Fibroblast of peridontal ligament (primary cell): ENCODE data around the gene SND1.
A peak's percentile ranks its signal among the peaks of the same experiment; 100 is the strongest.

Experiments
- DNase-seq: peaks from one replicate; pipeline ENCODE4 v3.0.0-alpha.2; 2010; ENCODE audit errors: extremely low read depth

The SND1 gene

DNA sequence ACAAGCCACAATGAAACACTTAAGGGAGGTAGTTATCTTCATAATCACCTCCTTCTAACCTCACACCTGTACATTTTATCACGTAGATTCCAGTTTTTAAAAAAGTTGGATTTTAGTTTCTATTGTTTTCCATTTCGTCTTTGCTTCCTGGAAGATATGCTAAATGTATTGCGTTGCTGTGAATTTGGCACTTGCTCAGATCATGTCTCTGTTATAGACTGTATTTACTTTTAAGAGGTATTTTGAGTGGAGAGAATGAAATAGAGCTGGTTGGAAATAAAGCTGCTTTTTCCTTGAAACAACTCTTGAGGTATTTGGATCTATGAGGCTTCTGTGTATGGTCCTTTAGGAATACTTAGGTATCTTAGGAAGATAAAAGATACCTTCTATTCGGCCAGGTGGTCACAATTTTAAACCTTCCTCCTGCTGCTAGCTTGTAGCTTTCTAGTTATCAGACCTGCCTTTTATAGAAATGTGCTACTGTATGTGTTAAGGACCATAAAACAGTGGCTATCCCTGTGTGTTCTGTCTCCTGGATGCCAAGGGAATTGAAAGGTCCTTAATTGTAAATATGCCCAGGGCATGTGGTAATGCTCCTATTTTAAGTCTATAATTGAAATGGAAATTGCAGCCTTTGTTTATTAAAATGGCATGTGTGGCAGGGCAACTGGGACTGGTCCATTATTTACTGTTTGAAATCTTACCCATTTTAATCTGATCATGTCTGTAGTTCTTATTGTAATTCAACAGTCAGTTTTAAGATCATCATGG, 147.7 kb downstream of the SND1 start:
- DNase-seq = no peak

- no peak for DNase-seq
Observed at GRCh38 chr7:127802845-127803244, 150.9 kb downstream of the SND1 start.

DNA sequence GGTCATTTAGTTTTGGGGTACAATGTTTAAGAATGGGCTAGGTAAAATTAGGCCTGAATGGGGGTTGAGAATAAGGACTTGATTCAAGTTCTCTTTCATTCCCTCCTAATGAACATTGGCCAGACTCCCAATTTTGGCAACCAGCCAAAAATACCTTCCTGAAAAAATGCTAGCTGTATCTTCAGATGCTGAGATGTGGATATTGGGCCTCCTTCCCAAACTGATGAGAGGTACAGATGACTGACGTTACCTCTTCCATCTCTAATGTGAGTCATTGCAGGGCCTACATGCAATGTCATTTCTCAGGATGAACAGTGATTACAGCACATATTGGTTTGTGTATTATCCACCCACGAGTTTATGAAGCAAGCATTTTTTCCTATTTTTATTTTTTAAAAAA, 151.6 kb downstream of the SND1 start:
- no peak for DNase-seq

DNA sequence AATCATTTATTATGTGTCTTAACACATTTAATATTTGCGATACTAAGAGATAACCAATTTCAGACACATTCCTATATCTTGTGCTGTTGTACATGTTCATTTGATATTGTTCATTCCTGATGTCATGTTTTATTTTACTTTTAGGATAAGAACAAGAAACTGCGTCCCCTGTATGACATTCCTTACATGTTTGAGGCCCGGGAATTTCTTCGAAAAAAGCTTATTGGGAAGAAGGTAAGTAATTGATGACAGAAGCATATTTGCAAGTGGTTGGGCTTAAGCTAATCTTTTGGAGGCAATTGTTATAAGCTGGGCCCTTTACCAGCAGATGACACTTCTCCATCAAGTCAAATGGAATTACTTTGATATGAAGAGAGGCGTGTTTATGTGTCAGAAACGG, 155.3 kb downstream of the SND1 start:
- no peak for DNase-seq

GRCh38 chr7:127807829-127808228, 155.8 kb downstream of the SND1 start:
- no peak for DNase-seq

DNA sequence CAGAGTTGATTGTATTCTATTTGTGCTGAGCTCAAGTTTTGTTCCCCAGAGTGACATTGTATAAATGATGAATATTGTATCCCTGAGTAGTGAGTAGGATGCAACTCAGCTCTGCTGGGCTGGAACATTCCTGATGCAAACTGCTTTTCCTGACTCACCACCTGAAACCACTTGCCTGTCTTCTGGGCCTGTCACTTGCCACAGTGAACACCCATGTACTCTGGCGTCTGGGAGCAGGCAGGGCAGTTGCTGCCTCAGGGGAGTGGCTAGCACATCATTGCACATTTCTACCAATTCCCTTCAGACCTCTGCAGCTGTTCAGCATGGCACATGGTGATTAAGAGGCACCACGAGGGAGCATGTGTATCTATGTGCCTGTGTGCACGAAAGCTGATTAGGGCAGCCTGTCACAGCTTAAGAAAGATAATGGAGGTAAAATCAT, 157.3 kb downstream of the SND1 start:
- DNase-seq = no peak

- DNase-seq = no peak
Observed at GRCh38 chr7:127810113-127810512, 158.1 kb downstream of the SND1 start.

- peak; percentile 33 for DNase-seq
Observed at GRCh38 chr7:127810696-127811660, 159.0 kb downstream of the SND1 start.

- DNase-seq = no peak
Observed at GRCh38 chr7:127812540-127812939, 160.5 kb downstream of the SND1 start.

- no peak for DNase-seq
Observed at GRCh38 chr7:127813991-127814541, 162.1 kb downstream of the SND1 start.

GRCh38 chr7:127815631-127816145, 163.7 kb downstream of the SND1 start:
- DNase-seq = no peak

GRCh38 chr7:127816354-127817190, 164.6 kb downstream of the SND1 start:
- no peak for DNase-seq

- no peak for DNase-seq
Observed at GRCh38 chr7:127817466-127817865, 165.5 kb downstream of the SND1 start.

GRCh38 chr7:127818306-127818705, 166.3 kb downstream of the SND1 start:
- no peak for DNase-seq

DNA sequence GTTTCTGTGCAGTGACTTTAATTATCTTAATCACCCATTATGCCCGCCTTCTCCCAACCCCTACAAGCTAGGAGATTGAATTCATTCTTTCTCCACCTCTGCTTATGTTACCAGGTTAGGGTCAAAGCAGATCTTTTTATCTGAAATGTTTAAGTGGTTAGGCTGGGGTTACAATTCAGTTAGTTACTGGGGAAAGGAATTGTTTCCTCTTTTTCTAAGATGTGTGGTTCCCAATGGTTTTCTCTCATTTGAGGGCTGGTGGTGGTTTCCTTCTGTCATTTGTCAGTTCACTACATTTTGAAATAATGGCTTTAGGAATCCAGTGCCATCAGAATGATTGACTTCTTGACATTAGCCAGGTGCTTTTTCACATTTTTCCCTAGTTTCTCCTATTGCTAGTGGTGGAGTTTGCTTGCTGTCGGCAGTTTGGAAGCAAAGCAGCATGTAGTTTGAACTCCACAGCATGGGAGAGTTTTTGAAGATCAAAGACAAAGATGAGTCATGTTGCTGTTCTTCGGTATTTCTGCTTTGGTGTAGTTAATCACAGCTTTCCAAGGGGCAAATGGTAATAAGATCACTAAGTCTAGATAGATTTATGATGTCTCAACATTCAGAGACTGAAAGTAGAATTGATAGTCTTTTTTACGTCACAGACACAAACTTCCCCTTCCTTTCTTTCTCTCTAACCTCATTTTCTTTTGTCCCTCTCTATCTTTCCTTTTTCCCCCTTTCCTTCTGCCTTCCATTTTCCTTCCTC, 168.2 kb downstream of the SND1 start:
- peak; percentile 77 for DNase-seq

DNA sequence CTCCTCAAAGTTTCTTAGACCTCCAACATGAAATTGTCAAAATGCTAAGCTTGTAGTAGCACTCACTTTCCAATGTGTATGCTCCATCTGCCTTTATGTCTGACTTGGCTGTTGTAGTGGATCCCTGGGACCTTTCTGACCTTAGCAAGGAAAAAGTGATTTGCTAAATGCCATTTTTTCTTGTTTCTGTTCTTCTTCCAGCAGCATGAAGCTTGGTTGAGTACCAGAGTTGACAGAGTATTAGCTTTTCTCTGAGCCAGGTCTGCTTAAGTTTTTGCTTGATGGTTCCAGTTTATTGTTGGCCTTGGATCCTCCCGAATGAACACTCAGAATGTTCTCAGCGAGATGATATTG, 168.7 kb downstream of the SND1 start:
- no peak for DNase-seq

DNA sequence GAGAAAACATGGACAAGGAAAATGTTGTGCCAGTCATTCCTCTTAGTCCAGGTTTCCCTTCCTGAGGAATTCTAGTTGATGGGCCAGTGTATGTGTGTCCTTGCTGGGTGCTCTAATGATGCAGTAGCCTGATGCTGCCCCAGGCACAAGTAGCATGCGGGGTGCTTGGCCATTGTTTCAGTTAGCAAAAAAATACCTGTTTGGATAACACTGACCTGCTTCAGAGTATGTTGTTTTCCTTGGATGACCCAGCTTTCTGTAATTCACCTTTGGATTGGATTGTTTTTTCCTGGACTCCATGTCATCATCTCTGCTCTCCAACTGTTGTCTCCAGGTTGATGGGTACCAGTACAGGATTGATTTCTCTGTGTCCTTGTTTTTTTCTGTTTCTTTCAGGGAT, 169.2 kb downstream of the SND1 start:
- no peak for DNase-seq

GRCh38 chr7:127822822-127823508, 171.0 kb downstream of the SND1 start:
- DNase-seq = no peak

GRCh38 chr7:127824682-127825081, 172.7 kb downstream of the SND1 start:
- no peak for DNase-seq

DNA sequence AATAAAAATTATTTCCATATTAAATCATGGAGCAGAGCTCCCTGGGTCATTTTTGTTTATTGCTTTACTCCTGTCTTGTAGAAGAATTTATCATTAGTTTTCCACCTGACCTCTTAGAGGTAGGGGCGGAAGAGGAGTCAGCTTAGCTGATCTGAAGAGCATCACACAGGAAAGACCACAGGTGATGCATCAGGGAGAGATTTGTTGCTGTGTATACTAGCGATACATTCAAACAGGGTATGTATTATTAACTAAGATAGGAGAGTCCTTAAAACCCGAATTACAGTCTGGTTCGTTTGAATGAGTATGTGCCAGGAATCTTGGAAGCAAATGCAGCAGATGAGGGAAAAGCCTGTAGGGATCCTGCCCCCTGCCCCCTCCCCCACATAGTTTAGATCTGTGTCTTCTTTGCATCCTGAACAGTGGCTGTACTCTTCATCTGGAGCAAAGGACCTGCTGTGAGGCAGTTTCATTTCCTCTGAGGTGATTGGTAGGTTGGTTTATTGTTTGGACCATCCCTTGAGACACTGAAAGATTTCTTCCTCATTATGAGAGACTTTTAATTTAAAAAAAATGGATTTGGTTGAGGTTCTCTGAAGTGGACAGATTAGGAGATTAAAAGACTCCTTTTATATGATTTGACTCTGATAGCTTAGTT, 177.0 kb downstream of the SND1 start:
- DNase-seq = no peak
